Measurements from ENCODE around the gene GRHL3. TPM values are rescaled to one million over a fixed set of nuclear protein-coding genes. Genes with fewer than 3 reads are reported as not detected.
A peak's percentile ranks its signal among the peaks of the same experiment; 100 is the strongest.

GRHL3 gene
- total RNA-seq, 1 experiment from 2014 or later: 1.4 TPM

DNA sequence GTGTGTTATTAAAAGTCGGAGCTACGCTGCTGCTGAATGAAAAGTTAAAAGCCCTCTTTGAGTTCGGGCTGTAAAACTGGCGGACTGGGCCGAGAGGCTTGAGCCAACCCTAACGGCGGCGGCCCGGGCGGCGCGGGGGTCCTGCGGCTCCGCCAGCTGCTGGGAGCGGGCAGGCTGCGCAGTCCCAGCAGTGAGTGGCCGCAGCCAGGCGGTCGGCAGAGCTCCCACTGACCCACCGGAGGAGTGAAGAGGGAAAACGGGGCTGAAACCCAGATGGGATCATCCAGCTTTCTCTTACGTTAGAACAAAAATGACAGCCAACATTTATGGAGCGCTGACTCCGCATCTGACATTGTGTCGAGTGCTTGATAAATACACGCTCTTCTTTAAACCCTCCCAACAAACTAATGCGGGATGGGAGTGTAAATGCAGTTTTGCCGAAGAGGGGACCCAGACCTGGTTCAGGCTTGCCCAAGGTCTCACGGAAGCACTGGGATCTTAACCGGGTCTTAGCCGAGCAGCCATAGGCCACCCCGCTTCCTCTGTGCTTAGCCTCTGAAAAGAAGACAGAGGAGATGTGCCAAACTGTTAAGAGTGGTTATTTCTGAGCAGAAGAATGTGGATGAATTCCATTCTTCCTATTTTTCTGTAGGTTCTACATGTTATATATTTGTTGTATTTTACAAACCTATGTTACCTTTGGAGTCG is 3.5 kb downstream of the GRHL3 start:
- intact Hi-C loops (cut with micrococcal nuclease; ENCODE audit: unreplicated experiment): no loop called here
- H3K4me1 Mint-ChIP-seq (ENCODE audit: low read depth, unreplicated experiment): peaks cover 21% of the 10 kb centered on the region
- peaks cover 6% of the 10 kb centered on the region for H3K36me3 Mint-ChIP-seq (ENCODE audit: insufficient read depth, unreplicated experiment)
- CTCF ChIA-PET: interaction anchor here (0.5 to 2.3 kb wide), 3 partner anchors 69 to 124 kb away, joined by 3 to 7 read pairs (median 5); no protein-coding TSS in a partner anchor
- H3K4me3 Mint-ChIP-seq (ENCODE audit: low read depth, unreplicated experiment): peak overlapping the region; percentile 74
- no peaks in the 10 kb centered on the region for H3K9me3 Mint-ChIP-seq (ENCODE audit: low read depth, unreplicated experiment)
- H3K27ac Mint-ChIP-seq (ENCODE audit: unreplicated experiment): no peak overlapping the region
- TF ChIP-seq, protein P1, sequence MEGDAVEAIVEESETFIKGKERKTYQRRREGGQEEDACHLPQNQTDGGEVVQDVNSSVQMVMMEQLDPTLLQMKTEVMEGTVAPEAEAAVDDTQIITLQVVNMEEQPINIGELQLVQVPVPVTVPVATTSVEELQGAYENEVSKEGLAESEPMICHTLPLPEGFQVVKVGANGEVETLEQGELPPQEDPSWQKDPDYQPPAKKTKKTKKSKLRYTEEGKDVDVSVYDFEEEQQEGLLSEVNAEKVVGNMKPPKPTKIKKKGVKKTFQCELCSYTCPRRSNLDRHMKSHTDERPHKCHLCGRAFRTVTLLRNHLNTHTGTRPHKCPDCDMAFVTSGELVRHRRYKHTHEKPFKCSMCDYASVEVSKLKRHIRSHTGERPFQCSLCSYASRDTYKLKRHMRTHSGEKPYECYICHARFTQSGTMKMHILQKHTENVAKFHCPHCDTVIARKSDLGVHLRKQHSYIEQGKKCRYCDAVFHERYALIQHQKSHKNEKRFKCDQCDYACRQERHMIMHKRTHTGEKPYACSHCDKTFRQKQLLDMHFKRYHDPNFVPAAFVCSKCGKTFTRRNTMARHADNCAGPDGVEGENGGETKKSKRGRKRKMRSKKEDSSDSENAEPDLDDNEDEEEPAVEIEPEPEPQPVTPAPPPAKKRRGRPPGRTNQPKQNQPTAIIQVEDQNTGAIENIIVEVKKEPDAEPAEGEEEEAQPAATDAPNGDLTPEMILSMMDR (IDR thresholded peaks at IDR 0.05; ENCODE audit: unreplicated experiment): no peak
- TSS peak; percentile 36 for BruUV-seq (replicated peaks)
- H3K27me3 Mint-ChIP-seq (ENCODE audit: unreplicated experiment): peaks cover 10% of the 10 kb centered on the region
- no peak for DNase-seq

DNA sequence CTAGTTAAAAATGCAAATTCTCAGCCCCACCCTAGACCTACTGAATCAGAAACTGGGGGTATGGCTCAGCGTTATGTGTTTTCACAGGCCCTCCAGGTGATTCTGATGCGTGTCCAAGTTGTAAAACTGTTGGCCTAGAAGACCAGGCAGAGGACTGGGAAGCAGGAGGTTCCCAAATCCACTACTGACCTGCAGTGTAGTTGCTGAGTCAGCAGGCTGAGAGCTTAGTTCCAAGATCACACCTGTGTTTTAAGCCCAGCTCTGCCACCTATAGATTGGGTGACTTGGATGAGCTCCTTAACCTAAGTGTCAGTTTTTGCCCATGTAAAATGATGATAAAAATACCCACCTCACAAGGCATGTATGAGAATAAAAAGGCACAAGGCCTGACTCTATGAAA is 4.1 kb downstream of the GRHL3 start:
- intact Hi-C loops (cut with micrococcal nuclease; ENCODE audit: unreplicated experiment): no loop called here
- peaks cover 6% of the 10 kb centered on the region for H3K36me3 Mint-ChIP-seq (ENCODE audit: insufficient read depth, unreplicated experiment)
- H3K27ac Mint-ChIP-seq (ENCODE audit: unreplicated experiment): no peak overlapping the region
- CTCF ChIA-PET: interaction anchor here (0.5 to 1.7 kb wide), 2 partner anchors 121 to 124 kb away, joined by 3 to 7 read pairs; no protein-coding TSS in a partner anchor
- H3K4me1 Mint-ChIP-seq (ENCODE audit: low read depth, unreplicated experiment): peaks cover 18% of the 10 kb centered on the region
- no peak overlapping the region for H3K4me3 Mint-ChIP-seq (ENCODE audit: low read depth, unreplicated experiment)
- BruUV-seq (replicated peaks): no TSS peak
- H3K9me3 Mint-ChIP-seq (ENCODE audit: low read depth, unreplicated experiment): no peaks in the 10 kb centered on the region
- TF ChIP-seq, protein P1 (IDR thresholded peaks at IDR 0.05; ENCODE audit: unreplicated experiment): no peak
- no peak for DNase-seq
- peaks cover 15% of the 10 kb centered on the region for H3K27me3 Mint-ChIP-seq (ENCODE audit: unreplicated experiment)

DNA sequence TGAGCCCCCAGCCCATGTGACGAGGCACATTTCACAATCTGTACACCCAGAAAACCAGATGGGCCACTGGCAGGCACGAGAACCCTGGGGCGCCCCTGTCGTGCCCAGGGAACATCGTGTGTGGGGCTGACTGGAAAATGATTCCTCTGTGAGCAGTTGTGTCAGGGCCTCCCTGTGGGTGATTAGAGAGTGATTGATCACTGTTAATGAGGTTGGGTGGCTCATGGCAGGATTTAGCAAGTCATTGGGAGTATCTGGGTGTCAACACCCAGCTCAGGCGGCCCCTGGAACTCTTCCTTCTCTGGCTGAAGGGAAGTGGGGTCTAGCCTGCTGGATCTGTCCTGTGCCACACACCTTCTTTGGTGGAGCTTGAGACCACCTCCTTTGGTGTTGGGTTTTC is 5.7 kb downstream of the GRHL3 start:
- no peak overlapping the region for H3K27ac Mint-ChIP-seq (ENCODE audit: unreplicated experiment)
- no peaks in the 10 kb centered on the region for H3K36me3 Mint-ChIP-seq (ENCODE audit: insufficient read depth, unreplicated experiment)
- H3K9me3 Mint-ChIP-seq (ENCODE audit: low read depth, unreplicated experiment): no peaks in the 10 kb centered on the region
- BruUV-seq (replicated peaks): no TSS peak
- CTCF ChIA-PET: no interaction called here
- TF ChIP-seq, protein P1 (IDR thresholded peaks at IDR 0.05; ENCODE audit: unreplicated experiment): no peak
- peaks cover 15% of the 10 kb centered on the region for H3K27me3 Mint-ChIP-seq (ENCODE audit: unreplicated experiment)
- intact Hi-C loops (cut with micrococcal nuclease; ENCODE audit: unreplicated experiment): no loop called here
- H3K4me1 Mint-ChIP-seq (ENCODE audit: low read depth, unreplicated experiment): peaks cover 2% of the 10 kb centered on the region
- DNase-seq: no peak
- no peak overlapping the region for H3K4me3 Mint-ChIP-seq (ENCODE audit: low read depth, unreplicated experiment)

DNA sequence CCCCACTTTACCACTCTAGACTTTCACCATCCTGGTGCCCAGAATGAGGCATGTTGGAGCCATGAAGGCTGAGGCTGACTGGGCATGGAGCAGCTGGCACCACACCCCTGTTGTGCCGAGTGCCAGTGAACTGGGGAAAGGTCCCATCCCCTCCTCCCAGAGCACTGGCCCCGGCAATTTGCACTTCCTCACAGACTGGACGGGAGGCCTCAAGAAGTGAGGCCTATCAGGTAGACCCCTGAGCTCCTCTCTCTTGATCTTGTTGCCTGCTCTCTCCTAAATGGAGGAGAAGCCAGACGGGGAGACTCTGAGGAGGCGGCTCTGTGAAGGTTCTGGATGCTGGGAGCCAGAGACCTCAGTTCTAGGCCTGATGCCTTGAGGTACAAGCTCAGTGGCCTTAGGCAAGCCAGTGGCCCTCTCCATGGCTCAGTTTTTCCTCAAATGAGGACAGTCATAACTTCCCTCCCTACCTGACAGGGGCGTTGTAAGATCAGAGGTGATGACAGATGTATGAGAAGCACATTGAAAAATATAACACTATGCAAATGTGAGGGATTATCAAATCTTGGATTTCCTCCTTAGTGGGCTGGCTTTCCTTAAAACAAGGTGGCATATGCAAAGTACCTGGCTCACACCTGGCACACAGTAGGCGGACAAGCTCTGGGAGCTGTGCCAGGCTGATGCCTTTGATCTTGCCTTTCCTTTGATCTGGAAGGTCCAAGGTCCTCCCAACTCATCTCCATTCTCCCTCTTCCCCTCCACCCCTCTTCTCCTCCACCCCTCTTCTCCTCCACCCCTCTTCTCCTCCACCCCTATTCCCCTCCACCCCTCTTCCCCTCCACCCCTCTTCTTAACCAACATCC is 6.7 kb downstream of the GRHL3 start:
- no TSS peak for BruUV-seq (replicated peaks)
- TF ChIP-seq, protein P1 (IDR thresholded peaks at IDR 0.05; ENCODE audit: unreplicated experiment): no peak
- Mint-ChIP-seq H3K27me3 (ENCODE audit: unreplicated experiment) (peaks cover 15% of the 10 kb centered on the region), H3K36me3 (ENCODE audit: insufficient read depth, unreplicated experiment) (no peaks in the 10 kb centered on the region), H3K4me1 (ENCODE audit: low read depth, unreplicated experiment) (no peaks in the 10 kb centered on the region), H3K9me3 (ENCODE audit: low read depth, unreplicated experiment) (no peaks in the 10 kb centered on the region), H3K4me3 (ENCODE audit: low read depth, unreplicated experiment) (no peak overlapping the region), H3K27ac (ENCODE audit: unreplicated experiment) (no peak overlapping the region)
- intact Hi-C loops (cut with micrococcal nuclease; ENCODE audit: unreplicated experiment): no loop called here
- no peak for DNase-seq
- CTCF ChIA-PET: no interaction called here

All from Calu3 (cell line).